Left renal pelvis (tissue), 4 donors: ENCODE measurements around the gene MGMT. TPM values are rescaled to one million over a fixed set of nuclear protein-coding genes. Genes with fewer than 3 reads are reported as not detected.

Source experiments
- DNase-seq, 4 donors: peaks; one replicate each; pipeline ENCODE4 v3.0.0-alpha.2; 2013; ENCODE audit warnings: low read depth in 4 of 4, low spot score in 3 of 4
- polyA plus RNA-seq, 4 donors: library from polyadenylated mRNA; unstranded; fragments of 120-200 nt; gene quantifications; one replicate each; pipeline ENCODE4 v1.2.1, GENCODE V29; 2013; ENCODE audit not compliant: insufficient read length in 4 of 4

MGMT gene
- polyA plus RNA-seq, 4 donors = 14.2 to 24.7 (median 17.5) TPM

GRCh38 chr10:129613377-129613980, 146.4 kb downstream of the MGMT start:
- DNase-seq = no peak

- no peak for DNase-seq
These were observed 147.3 kb downstream of the MGMT start for GRCh38 chr10:129614341-129614740.

- no peak for DNase-seq
These were observed 148.3 kb downstream of the MGMT start for GRCh38 chr10:129615381-129615780.

- DNase-seq = no peak
These were observed 149.0 kb downstream of the MGMT start for GRCh38 chr10:129615921-129616525.

- DNase-seq = no peak
These were observed 150.7 kb downstream of the MGMT start for GRCh38 chr10:129617768-129618167.

GRCh38 chr10:129621062-129621461, 154.0 kb downstream of the MGMT start:
- no peak for DNase-seq

- DNase-seq = no peak
These were observed 154.7 kb downstream of the MGMT start for GRCh38 chr10:129621693-129622092.

GRCh38 chr10:129622291-129622690, 155.2 kb downstream of the MGMT start:
- DNase-seq = no peak

- DNase-seq = no peak
These were observed 155.7 kb downstream of the MGMT start for GRCh38 chr10:129622736-129623135.

- no peak for DNase-seq
These were observed 157.5 kb downstream of the MGMT start for GRCh38 chr10:129624526-129624925.

- DNase-seq = no peak
These were observed 159.3 kb downstream of the MGMT start for GRCh38 chr10:129626309-129626708.

GRCh38 chr10:129626796-129627435, 159.9 kb downstream of the MGMT start:
- no peak for DNase-seq

GRCh38 chr10:129627442-129627841, 160.4 kb downstream of the MGMT start:
- no peak for DNase-seq

- no peak for DNase-seq
These were observed 161.8 kb downstream of the MGMT start for GRCh38 chr10:129628823-129629222.

GRCh38 chr10:129629911-129630310, 162.9 kb downstream of the MGMT start:
- no peak for DNase-seq

GRCh38 chr10:129631006-129631405, 164.0 kb downstream of the MGMT start:
- no peak for DNase-seq

- no peak for DNase-seq
These were observed 165.0 kb downstream of the MGMT start for GRCh38 chr10:129631870-129632623.

- DNase-seq = no peak
These were observed 170.0 kb downstream of the MGMT start for GRCh38 chr10:129637010-129637409.

- no peak for DNase-seq
These were observed 170.8 kb downstream of the MGMT start for GRCh38 chr10:129637846-129638245.

GRCh38 chr10:129641351-129641750, 174.3 kb downstream of the MGMT start:
- DNase-seq = no peak

GRCh38 chr10:129641982-129642381, 174.9 kb downstream of the MGMT start:
- no peak for DNase-seq
